Measurements from ENCODE around the gene PHOSPHO1.

GRCh38 chr17:49260817-49261291 lies 30.3 kb upstream of the PHOSPHO1 start:
- TF ChIP-seq, protein P1, sequence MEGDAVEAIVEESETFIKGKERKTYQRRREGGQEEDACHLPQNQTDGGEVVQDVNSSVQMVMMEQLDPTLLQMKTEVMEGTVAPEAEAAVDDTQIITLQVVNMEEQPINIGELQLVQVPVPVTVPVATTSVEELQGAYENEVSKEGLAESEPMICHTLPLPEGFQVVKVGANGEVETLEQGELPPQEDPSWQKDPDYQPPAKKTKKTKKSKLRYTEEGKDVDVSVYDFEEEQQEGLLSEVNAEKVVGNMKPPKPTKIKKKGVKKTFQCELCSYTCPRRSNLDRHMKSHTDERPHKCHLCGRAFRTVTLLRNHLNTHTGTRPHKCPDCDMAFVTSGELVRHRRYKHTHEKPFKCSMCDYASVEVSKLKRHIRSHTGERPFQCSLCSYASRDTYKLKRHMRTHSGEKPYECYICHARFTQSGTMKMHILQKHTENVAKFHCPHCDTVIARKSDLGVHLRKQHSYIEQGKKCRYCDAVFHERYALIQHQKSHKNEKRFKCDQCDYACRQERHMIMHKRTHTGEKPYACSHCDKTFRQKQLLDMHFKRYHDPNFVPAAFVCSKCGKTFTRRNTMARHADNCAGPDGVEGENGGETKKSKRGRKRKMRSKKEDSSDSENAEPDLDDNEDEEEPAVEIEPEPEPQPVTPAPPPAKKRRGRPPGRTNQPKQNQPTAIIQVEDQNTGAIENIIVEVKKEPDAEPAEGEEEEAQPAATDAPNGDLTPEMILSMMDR (conservative IDR thresholded peaks at IDR 0.05; ENCODE audit: low read length), result no peak
- no peak for TF ChIP-seq EZH2phosphoT487 (IDR thresholded peaks at IDR 0.05; ENCODE audit: borderline replicate concordance, low read depth, low read length)
